OCI-LY1 (cell line): ENCODE data around the gene BCL2L12.

Experiments
- CTCF ChIP-seq: fragments of 200-600 bp; sonication (generic), shearing (Covaris generic); IDR thresholded peaks from 2 replicates; pipeline ENCODE4 v1.5.1; 2017; ENCODE audit warnings: mild to moderate bottlenecking, antibody characterized with exemption, low read length, moderate library complexity, mixed read lengths
- EZH2 ChIP-seq: fragments of 200-600 bp; sonication (generic), shearing (Covaris generic); IDR thresholded peaks from 2 replicates; pipeline ENCODE4 v1.8.0; 2017; ENCODE audit warnings: borderline replicate concordance, mixed run types, mild to moderate bottlenecking, antibody characterized with exemption, low read length, moderate library complexity, mixed read lengths

- TF ChIP-seq CTCF: no peak
- TF ChIP-seq EZH2: no peak
These were observed 27.7 kb upstream of the BCL2L12 start for GRCh38 chr19:49637821-49638738.
